Panc1 (cell line): ENCODE measurements around the gene AP1S1.

ENCODE experiments used
- SIN3A ChIP-seq: IDR thresholded peaks from 2 replicates; pipeline ENCODE4 v1.6.1; 2012; ENCODE audit warnings: low read depth, mild to moderate bottlenecking, low read length, moderate library complexity, borderline replicate concordance; ENCODE audit not compliant: insufficient read depth
- TF ChIP-seq, protein P1 (sequence below): fragments of 450-650 bp; IDR thresholded peaks from 2 replicates; pipeline ENCODE4 v1.5.1; 2017; ENCODE audit warnings: mild to moderate bottlenecking

DNA sequence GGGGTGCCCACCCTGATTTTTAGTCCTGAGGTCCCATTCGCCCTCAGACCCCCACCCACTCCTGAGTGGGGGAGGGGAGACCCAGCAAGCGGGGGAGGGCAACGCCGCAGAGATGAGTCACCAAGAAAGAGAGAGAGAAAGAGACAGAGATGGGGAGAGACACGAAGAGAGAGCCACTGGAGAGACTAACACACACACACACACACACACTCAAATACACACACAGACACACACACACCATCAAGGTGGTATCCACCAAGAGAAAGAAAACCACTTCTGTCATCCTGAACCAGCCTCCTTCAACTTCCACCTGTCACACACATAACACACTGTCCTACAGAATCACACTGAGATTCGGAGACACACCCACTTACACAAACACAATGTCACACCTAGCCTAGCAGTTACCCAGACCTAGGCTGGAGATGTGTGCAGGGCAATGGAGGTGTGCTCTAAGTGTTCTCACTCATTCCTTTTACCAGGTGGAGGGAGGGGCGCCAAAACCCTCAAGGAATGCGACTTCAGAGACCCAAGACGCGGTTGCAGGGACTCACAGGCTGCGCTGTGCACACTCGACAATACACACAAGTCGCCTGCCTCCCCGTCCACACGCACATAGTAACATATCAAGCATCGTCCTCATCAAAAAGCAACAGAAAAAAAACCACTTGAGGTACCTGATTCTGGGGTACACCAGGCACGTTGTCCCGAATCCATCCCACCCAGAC is 15.0 kb downstream of the AP1S1 start:
- TF ChIP-seq, protein P1, sequence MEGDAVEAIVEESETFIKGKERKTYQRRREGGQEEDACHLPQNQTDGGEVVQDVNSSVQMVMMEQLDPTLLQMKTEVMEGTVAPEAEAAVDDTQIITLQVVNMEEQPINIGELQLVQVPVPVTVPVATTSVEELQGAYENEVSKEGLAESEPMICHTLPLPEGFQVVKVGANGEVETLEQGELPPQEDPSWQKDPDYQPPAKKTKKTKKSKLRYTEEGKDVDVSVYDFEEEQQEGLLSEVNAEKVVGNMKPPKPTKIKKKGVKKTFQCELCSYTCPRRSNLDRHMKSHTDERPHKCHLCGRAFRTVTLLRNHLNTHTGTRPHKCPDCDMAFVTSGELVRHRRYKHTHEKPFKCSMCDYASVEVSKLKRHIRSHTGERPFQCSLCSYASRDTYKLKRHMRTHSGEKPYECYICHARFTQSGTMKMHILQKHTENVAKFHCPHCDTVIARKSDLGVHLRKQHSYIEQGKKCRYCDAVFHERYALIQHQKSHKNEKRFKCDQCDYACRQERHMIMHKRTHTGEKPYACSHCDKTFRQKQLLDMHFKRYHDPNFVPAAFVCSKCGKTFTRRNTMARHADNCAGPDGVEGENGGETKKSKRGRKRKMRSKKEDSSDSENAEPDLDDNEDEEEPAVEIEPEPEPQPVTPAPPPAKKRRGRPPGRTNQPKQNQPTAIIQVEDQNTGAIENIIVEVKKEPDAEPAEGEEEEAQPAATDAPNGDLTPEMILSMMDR = no peak
- TF ChIP-seq SIN3A = no peak
